Neural cell (in vitro differentiated cells): ENCODE measurements around the gene SYNJ1. TPM values are rescaled to one million over a fixed set of nuclear protein-coding genes. Genes with fewer than 3 reads are reported as not detected.

ENCODE experiments used
- H2AFZ ChIP-seq: fragments of 200-600, 300-800 bp; sonication (generic), shearing (Covaris generic); 2 replicates; pipeline ENCODE4 v1.6.0; 2014; ENCODE audit warnings: low read depth, mild to moderate bottlenecking, antibody characterized with exemption, low read length, moderate library complexity
- H3F3A ChIP-seq: fragments of 200-600 bp; shearing (Covaris generic); 2 replicates; pipeline ENCODE4 v1.6.1; 2016; ENCODE audit warnings: mild to moderate bottlenecking, moderate library complexity, mixed read lengths, antibody characterized with exemption, low read length; ENCODE audit not compliant: insufficient read depth, poor library complexity, severe bottlenecking
- H3K27ac ChIP-seq: fragments of 200-600, 300-800 bp; sonication (generic), shearing (Covaris generic); 2 replicates; pipeline ENCODE4 v1.5.1; 2014; ENCODE audit warnings: mild to moderate bottlenecking, low read length, moderate library complexity
- H3K27me3 ChIP-seq: fragments of 300-800, 200-600 bp; sonication (generic), shearing (Covaris generic); 2 replicates; pipeline ENCODE4 v1.6.0; 2014; ENCODE audit warnings: mild to moderate bottlenecking, low read depth, low read length, moderate library complexity; ENCODE audit not compliant: insufficient read depth
- H3K36me3 ChIP-seq: fragments of 300-800, 200-600 bp; sonication (generic), shearing (Covaris generic); 2 replicates; pipeline ENCODE4 v1.5.1; 2014; ENCODE audit warnings: mild to moderate bottlenecking, antibody characterized with exemption, low read length, moderate library complexity; ENCODE audit not compliant: insufficient read depth
- H3K4me2 ChIP-seq: fragments of 300-800, 200-600 bp; sonication (generic), shearing (Covaris generic); 2 replicates; pipeline ENCODE4 v1.6.0; 2014; ENCODE audit warnings: mild to moderate bottlenecking, low read length
- H3K4me3 ChIP-seq: fragments of 300-800, 200-600 bp; sonication (generic), shearing (Covaris generic); 2 replicates; pipeline ENCODE4 v1.5.1; 2014; ENCODE audit warnings: mild to moderate bottlenecking, low read length, moderate library complexity
- H3K79me2 ChIP-seq: fragments of 200-600 bp; shearing (Covaris generic); replicated peaks from 2 replicates; pipeline ENCODE4 v1.6.0; 2014; ENCODE audit warnings: mild to moderate bottlenecking, low read length, moderate library complexity; ENCODE audit not compliant: insufficient read depth
- H3K9ac ChIP-seq: fragments of 300-800, 200-600 bp; sonication (generic), shearing (Covaris generic); 2 replicates; pipeline ENCODE4 v1.6.1; 2016; ENCODE audit warnings: mild to moderate bottlenecking, low read length, mixed read lengths
- H3K9me2 ChIP-seq: fragments of 200-600 bp; shearing (Covaris generic); 2 replicates; pipeline ENCODE4 v1.6.1; 2016; ENCODE audit warnings: mild to moderate bottlenecking, low read length, mixed read lengths; ENCODE audit not compliant: insufficient read depth
- H3K9me3 ChIP-seq: fragments of 200-600, 300-800 bp; sonication (generic), shearing (Covaris generic); 2 replicates; pipeline ENCODE4 v1.6.1; 2016; ENCODE audit warnings: mild to moderate bottlenecking, mixed run types, low read length, moderate library complexity, mixed read lengths
- H4K20me1 ChIP-seq: fragments of 200-600 bp; shearing (Covaris generic); 2 replicates; pipeline ENCODE4 v1.6.1; 2016; ENCODE audit warnings: mild to moderate bottlenecking, mixed run types; ENCODE audit not compliant: insufficient read depth
- CTCF ChIP-seq: fragments of 450-650 bp; IDR thresholded peaks from 2 replicates; pipeline ENCODE4 v1.5.1; 2014; ENCODE audit warnings: antibody characterized with exemption, mild to moderate bottlenecking, moderate library complexity; ENCODE audit not compliant: poor library complexity, severe bottlenecking
- EP300 ChIP-seq: fragments of 450-650 bp; conservative IDR thresholded peaks from 2 replicates; pipeline ENCODE4 v1.6.1; 2014; ENCODE audit warnings: antibody characterized with exemption, mild to moderate bottlenecking, moderate library complexity; ENCODE audit not compliant: poor library complexity, severe bottlenecking
- EZH2 ChIP-seq: fragments of 200-600, 300-800 bp; shearing (Covaris generic), sonication (generic); IDR thresholded peaks from 2 replicates; pipeline ENCODE4 v1.6.1; 2014; ENCODE audit warnings: antibody characterized with exemption, low read length, borderline replicate concordance, mild to moderate bottlenecking; ENCODE audit not compliant: insufficient read depth, poor library complexity, severe bottlenecking
- MXI1 ChIP-seq: fragments of 450-650 bp; conservative IDR thresholded peaks from 2 replicates; pipeline ENCODE4 v1.6.1; 2014; ENCODE audit warnings: antibody characterized with exemption, mild to moderate bottlenecking; ENCODE audit not compliant: poor library complexity, severe bottlenecking
- POLR2AphosphoS5 ChIP-seq: IDR thresholded peaks from 2 replicates; pipeline ENCODE4 v1.6.1; 2012
- RAD21 ChIP-seq: fragments of 450-650 bp; conservative IDR thresholded peaks from 2 replicates; pipeline ENCODE4 v1.6.1; 2014; ENCODE audit warnings: antibody characterized with exemption, mild to moderate bottlenecking, moderate library complexity
- REST ChIP-seq: IDR thresholded peaks from 2 replicates; pipeline ENCODE4 v1.6.1; 2012; ENCODE audit warnings: borderline replicate concordance
- SMC3 ChIP-seq: fragments of 450-650 bp; conservative IDR thresholded peaks from 2 replicates; pipeline ENCODE4 v1.6.1; 2014; ENCODE audit warnings: antibody characterized with exemption, mild to moderate bottlenecking, moderate library complexity; ENCODE audit not compliant: poor library complexity
- TAF1 ChIP-seq: IDR thresholded peaks from 2 replicates; pipeline ENCODE4 v1.6.1; 2012; ENCODE audit warnings: low read depth
- polyA plus RNA-seq: library from polyadenylated mRNA; depleted of rRNA; stranded (reverse); fragments of >200 nt; gene quantifications from 2 replicates; pipeline ENCODE4 v1.2.3, GENCODE V29; 2014

SYNJ1 gene
- polyA plus RNA-seq, 1 donor from 2014 or later, result 24.1 TPM

- Histone ChIP-seq H3K4me2 (no peak overlapping the region), H3K4me3 (no peak overlapping the region), H3K9ac (no peak overlapping the region), H3K36me3 (peaks cover 25% of the 10 kb centered on the region), H3K9me2 (no peaks in the 10 kb centered on the region), H3K27me3 (no peaks in the 10 kb centered on the region), H3F3A (no peaks in the 10 kb centered on the region), H4K20me1 (no peaks in the 10 kb centered on the region), H2AFZ (no peak overlapping the region), H3K9me3 (no peaks in the 10 kb centered on the region), H3K79me2 (peaks cover 7% of the 10 kb centered on the region), H3K27ac (no peak overlapping the region)
- TF ChIP-seq SMC3, result no peak
- TF ChIP-seq EZH2, result no peak
- TF ChIP-seq EP300, result no peak
- TF ChIP-seq POLR2AphosphoS5, result no peak
- no peak for TF ChIP-seq TAF1
- TF ChIP-seq CTCF, result no peak
- no peak for TF ChIP-seq REST
- no peak for TF ChIP-seq MXI1
- no peak for TF ChIP-seq RAD21
These were observed 20.7 kb upstream of the SYNJ1 start for GRCh38 chr21:32748529-32748928.

GRCh38 chr21:32747396-32747795 is 19.6 kb upstream of the SYNJ1 start:
- peaks cover 25% of the 10 kb centered on the region for H3K36me3 ChIP-seq

More at GRCh38 chr21:32747396-32747795, 19.6 kb upstream of the SYNJ1 start:
- H3K9me2 ChIP-seq, result no peaks in the 10 kb centered on the region
- no peaks in the 10 kb centered on the region for H3K27me3 ChIP-seq
- H4K20me1 ChIP-seq, result no peaks in the 10 kb centered on the region
- no peak overlapping the region for H3K4me3 ChIP-seq
- no peaks in the 10 kb centered on the region for H3K9me3 ChIP-seq
- peaks cover 7% of the 10 kb centered on the region for H3K79me2 ChIP-seq
- no peak overlapping the region for H3K4me2 ChIP-seq
- H3F3A ChIP-seq, result no peaks in the 10 kb centered on the region
- no peak overlapping the region for H3K9ac ChIP-seq
- TF ChIP-seq POLR2AphosphoS5 (no peak), TAF1 (no peak), REST (no peak), EZH2 (no peak), CTCF (no peak), EP300 (no peak), MXI1 (no peak), SMC3 (no peak), RAD21 (no peak)
- no peak overlapping the region for H3K27ac ChIP-seq
- no peak overlapping the region for H2AFZ ChIP-seq
